NCI-H128 (cell line): ENCODE results near the gene ZNF555.
"Not testable (repeated sequence)": the region's sequence is repeated elsewhere in the genome, so short reads cannot be mapped to it uniquely, and the experiment has no call there.

ENCODE experiments used
- DNase-seq: peaks from one replicate; lab custom pipeline; 2025; ENCODE audit not compliant: unreplicated experiment; lab: John Stamatoyannopoulos, UW

The ZNF555 gene

DNA sequence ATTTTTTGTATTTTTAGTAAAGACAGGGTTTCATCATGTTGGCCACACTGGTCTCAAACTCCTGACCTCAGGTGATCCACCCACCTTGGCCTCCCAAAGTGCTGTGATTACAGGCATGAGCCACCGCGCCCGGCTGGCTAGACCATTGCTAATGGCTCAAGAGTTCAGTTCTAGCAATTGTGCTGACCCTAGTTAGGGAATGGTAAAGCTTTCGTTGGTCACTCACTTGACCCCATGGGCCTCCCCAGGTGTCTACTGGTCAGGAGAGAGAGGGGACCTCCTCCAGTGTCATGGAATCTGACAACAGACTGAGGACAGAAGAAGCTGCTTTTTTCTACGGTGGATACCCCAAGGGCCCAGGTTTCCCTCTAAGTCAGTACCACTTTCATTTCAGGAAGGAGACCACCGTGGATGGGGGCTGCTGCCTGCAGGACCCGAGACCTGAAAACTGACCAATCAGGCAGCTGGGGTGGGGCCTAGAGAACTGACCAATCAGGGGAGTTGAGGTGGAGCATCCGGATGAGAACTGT lies 25.3 kb downstream of the ZNF555 start:
- DNase-seq: no peak

- DNase-seq: no peak
Observed at GRCh38 chr19:2867025-2867991, 26.0 kb downstream of the ZNF555 start, which contains the start of gene ZNF556. TSS of gene ZNF556 (plus strand) at chr19:2867335. CDS start at chr19:2867422, 87 bp downstream.

DNA sequence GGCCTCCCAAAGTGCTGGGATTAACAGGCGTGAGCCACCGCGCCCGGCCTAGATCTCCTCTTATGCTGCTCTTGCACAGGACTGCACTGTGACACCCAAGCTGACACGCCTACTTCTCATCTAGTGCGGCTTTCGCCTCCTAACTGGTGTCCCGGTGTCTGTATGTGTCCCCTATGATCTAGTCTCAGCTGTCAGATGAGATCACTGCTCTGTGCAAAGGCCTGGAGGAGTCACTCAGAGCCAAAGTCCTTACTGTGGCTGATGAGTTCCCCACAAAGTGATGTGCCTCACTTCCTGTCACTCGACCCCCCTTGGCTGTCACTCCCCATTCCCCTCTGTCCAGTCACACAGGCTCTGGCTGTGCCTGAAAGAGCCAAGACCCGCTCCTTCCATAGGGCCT lies 28.3 kb downstream of the ZNF555 start:
- DNase-seq: no peak

DNA sequence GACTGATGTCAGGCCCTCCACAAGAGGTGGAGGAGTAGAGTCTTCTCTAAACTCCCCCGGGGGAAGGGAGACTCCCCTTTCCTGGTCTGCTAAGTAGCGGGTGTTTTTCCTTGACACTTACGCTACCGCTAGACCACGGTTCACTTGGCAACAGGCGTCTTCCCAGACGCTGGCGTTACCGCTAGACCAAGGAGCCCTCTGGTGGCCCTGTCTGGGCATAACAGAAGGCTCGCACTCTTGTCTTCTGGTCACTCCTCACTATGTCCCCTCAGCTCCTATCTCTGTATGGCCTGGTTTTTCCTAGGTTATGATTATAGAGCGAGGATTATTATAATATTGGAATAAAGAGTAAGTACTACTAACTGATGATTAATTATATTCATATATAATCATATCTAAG lies 30.9 kb downstream of the ZNF555 start:
- DNase-seq: not testable (repeated sequence)

DNA sequence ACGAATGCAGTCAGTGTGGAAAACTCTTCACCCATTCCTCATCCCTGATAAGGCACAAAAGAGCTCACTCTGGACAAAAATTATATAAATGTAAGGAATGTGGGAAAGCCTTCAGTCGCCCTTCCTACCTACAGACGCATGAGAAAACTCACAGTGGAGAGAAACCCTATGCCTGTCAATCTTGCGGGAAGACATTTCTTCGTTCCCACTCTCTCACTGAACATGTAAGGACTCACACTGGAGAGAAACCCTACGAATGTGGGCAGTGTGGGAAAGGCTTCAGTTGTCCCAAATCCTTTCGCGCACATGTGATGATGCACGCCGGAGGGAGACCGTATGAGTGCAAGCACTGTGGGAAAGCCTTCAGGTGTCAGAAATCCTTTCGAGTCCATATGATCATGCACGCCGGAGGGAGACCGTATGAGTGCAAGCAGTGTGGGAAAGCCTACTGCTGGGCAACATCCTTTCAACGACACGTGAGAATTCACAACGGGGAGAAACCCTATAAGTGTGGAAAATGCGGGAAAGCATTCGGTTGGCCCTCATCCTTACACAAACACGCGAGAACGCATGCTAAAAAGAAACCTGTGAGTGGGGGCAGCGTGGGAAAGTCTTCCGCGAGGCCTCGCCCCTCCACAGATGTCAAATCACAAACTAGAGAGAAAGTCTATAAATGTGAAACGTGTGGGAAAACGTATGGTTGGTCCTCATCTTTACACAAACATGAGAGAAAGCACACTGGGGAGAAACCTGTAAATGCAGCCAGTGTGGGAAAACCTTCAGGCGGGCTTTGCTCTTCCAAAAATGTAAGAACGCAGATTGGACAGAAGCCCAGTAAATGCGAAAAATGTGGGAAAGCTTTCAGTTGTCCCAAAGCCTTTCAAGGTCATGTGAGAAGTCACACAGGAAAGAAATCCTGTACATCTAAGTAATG lies 36.4 kb downstream of the ZNF555 start:
- no peak for DNase-seq

- DNase-seq: no peak
Observed at GRCh38 chr19:2883686-2884439, 42.6 kb downstream of the ZNF555 start.

GRCh38 chr19:2885736-2886135 lies 44.5 kb downstream of the ZNF555 start:
- DNase-seq: no peak

DNA sequence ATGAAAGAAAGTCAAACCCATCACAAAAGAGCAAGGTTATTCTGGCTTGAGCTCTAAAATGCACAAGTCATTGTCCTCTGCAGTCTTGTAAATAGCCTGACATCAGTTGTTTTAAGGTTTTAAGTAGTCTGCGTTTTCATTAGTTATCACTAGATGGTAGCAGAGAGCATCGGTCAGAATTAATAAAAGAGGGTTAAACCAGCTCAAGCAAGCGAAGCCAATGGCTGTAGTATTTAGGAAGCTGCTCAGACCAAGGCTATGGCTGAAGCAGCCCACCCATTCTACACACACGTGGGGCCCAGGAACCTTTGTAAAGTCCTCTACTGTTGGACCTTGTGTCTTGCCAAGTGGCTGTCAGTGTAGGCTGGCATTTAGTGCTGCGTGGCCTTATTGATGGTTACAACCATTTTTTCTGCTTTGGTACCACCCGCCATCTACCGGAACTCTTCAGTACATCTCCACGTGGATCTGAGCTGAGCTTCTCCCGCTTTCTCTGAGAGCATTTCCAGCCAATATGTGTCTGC lies 46.2 kb downstream of the ZNF555 start:
- DNase-seq: peak; percentile 5

- DNase-seq: no peak
Observed at GRCh38 chr19:2888731-2889224, 47.5 kb downstream of the ZNF555 start.

- not testable (repeated sequence) for DNase-seq
Observed at GRCh38 chr19:2890531-2890930, 49.3 kb downstream of the ZNF555 start.

DNA sequence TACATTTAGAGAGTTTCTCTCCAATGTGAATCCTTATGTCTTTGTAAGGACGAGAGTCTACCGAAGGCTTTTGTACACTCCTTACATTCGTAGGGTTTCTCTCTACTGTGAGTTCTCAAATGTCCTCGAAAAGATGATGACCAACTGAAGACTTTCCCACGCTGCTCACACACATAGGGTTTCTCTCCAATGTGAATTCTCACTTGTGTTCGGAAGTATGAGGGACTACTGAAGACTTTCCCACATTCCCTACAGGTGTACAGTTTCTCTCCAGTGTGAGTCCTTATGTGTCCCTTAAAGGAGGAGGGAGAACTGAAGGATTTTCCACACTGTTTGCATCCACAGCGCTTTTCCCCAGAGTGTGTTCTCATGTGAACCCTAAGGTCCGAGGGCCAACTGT lies 55.4 kb downstream of the ZNF555 start:
- no peak for DNase-seq

DNA sequence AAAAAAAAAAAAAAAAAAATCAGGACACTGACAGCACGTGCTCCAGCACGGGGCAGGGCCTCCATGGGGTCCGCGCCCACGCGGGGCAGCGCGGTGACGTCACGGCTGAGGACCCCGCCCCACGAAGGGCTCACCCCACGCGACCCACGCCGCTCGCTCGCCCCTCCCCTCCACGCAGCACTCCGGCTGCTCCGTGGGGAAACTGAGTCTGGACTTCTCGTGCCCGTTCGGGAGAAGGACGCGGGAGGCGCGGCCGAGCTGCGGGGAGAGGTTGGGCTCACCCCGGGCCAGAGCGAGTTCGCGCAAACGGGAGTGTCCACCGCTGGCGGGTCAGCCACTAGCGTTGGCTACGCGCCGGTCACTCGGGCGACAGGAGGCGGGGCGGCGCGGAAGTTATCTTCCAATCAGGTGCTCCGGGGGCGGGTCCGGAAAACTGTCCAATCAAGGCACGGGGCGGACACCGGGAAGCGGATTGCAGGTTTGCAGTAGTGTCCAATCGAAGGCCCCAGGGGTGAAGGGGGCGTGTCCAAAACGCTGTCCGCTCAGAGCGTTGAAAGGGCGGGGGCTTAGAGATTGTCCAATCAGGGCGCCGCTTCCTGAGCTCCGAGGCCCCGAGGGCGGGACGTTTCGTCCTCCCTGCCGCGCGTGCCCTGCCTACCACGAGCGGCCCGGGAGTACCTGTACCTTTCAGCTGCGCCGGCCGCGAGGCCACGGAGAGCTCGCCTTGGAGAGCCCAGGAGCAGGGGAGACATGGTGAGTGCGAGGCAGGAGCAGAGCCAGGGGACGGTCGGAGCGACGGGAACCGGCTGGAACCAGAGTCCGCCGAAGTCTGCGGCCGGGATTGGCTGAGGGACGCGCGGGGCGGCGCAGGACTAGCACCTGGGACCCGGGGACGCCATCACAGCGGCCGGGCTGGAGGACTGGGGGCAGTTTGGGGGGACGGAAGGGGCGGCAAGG lies 59.3 kb downstream of the ZNF555 start, which contains the start of gene ZNF57:
Gene ZNF57 (plus strand): TSS at position 633 of the 957 bp plus-strand sequence. CDS start 118 bp downstream, at position 751.
- DNase-seq: peak; percentile 95

- no peak for DNase-seq
Observed at GRCh38 chr19:2902590-2903218, 61.4 kb downstream of the ZNF555 start.

GRCh38 chr19:2903326-2903725 lies 62.1 kb downstream of the ZNF555 start:
- DNase-seq: not testable (repeated sequence)

DNA sequence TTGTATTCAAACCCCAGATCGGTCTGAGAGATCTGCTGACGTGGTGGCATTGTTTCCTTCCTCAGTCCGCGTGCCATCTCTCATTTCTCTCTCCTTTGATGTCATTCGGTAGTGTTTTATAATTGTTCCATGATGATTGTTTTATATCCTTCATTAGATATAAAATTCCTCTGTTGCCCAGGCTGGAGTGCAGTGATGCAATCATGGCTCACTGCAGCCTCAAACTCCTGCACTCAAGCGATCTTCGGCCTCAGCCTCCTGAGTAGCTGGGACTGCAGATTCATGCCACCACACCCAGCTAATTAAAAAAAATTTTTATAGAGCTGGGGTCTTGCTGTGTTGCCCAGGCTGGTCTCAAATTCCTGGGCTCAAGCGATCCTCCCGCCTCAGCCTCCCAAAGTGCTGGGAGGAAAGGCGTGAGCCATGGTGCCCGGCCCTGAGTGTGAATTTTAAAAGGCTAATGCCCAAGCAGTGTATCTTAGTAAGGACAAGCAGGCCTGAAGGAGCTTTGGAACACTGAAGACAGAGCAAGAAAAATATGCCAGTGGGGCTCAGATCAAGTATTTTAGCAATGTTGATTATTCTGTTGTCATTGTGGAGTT lies 64.7 kb downstream of the ZNF555 start:
- DNase-seq: no peak

GRCh38 chr19:2906631-2907195 lies 65.4 kb downstream of the ZNF555 start:
- DNase-seq: no peak
